Smooth muscle cell (in vitro differentiated cells): Measurements from ENCODE around the gene IRX5. TPM values are rescaled to one million over a fixed set of nuclear protein-coding genes. Genes with fewer than 3 reads are reported as not detected.

Source experiments
- DNase-seq: peaks from one replicate; lab custom pipeline; 2025; ENCODE audit not compliant: unreplicated experiment; lab: John Stamatoyannopoulos, UW
- H2AFZ ChIP-seq: fragments of 200-600 bp; sonication (generic); 2 replicates; pipeline ENCODE4 v1.6.0; 2016; ENCODE audit warnings: antibody characterized with exemption, low read depth, mild to moderate bottlenecking
- H3F3A ChIP-seq: fragments of 200-600 bp; sonication (generic); 2 replicates; pipeline ENCODE4 v1.6.0; 2017; ENCODE audit warnings: antibody characterized with exemption, low read depth
- H3K27ac ChIP-seq: fragments of 200-600 bp; sonication (generic); 2 replicates; pipeline ENCODE4 v1.5.1; 2016; ENCODE audit warnings: low read depth, mild to moderate bottlenecking
- H3K27me3 ChIP-seq: fragments of 200-600 bp; sonication (generic); 2 replicates; pipeline ENCODE4 v1.6.1; 2016; ENCODE audit warnings: low read depth, mild to moderate bottlenecking
- H3K36me3 ChIP-seq: fragments of 200-600 bp; sonication (generic); 2 replicates; pipeline ENCODE4 v1.5.1; 2016; ENCODE audit warnings: low read depth
- H3K4me1 ChIP-seq: fragments of 200-600 bp; sonication (generic); 2 replicates; pipeline ENCODE4 v1.5.1; 2016; ENCODE audit warnings: low read depth
- H3K4me2 ChIP-seq: fragments of 200-600 bp; sonication (generic); 2 replicates; pipeline ENCODE4 v1.6.0; 2016; ENCODE audit warnings: mild to moderate bottlenecking
- H3K4me3 ChIP-seq: fragments of 200-600 bp; sonication (generic); 2 replicates; pipeline ENCODE4 v1.5.1; 2016; ENCODE audit warnings: mild to moderate bottlenecking
- H3K79me2 ChIP-seq: fragments of 200-600 bp; sonication (generic); 2 replicates; pipeline ENCODE4 v1.6.0; 2016; ENCODE audit warnings: low read depth, mild to moderate bottlenecking
- H3K9ac ChIP-seq: fragments of 200-600 bp; sonication (generic); 2 replicates; pipeline ENCODE4 v1.6.0; 2016; ENCODE audit warnings: low read depth
- H3K9me3 ChIP-seq: fragments of 200-600 bp; sonication (generic); replicated peaks from 2 replicates; pipeline ENCODE4 v1.5.1; 2016; ENCODE audit warnings: low read depth
- H4K20me1 ChIP-seq: fragments of 200-600 bp; sonication (generic); 2 replicates; pipeline ENCODE4 v1.6.0; 2016; ENCODE audit warnings: low read depth
- CTCF ChIP-seq: fragments of 200-600 bp; sonication (generic); IDR thresholded peaks from 2 replicates; pipeline ENCODE4 v1.5.1; 2017; ENCODE audit warnings: borderline replicate concordance, mild to moderate bottlenecking, antibody characterized with exemption; ENCODE audit not compliant: insufficient read depth, poor library complexity, severe bottlenecking
- WGBS: methylation state at CpG from one replicate; pipeline ENCODE4 v1.1.7; 2016; ENCODE audit warnings: low lambda C conversion rate; 5-methylcytosine and 5-hydroxymethylcytosine counted together
- polyA plus RNA-seq: library from polyadenylated mRNA; unstranded; fragments of >200 nt; fragmentation: Nextera tagmentation; extraction: Ambion mirVana; gene quantifications from 2 replicates; pipeline ENCODE4 v1.2.1, GENCODE V29; 2016
- total RNA-seq: library from RNA; depleted of rRNA; stranded (reverse); fragments of >200 nt; gene quantifications from 2 replicates; pipeline ENCODE4 v1.2.3, GENCODE V29; 2014

Gene IRX5
- total and polyA plus RNA-seq, 2 experiments from 2014 or later = 1.5 to 2.7 TPM

GRCh38 chr16:54940279-54940604, 9.6 kb downstream of the IRX5 start:
- H2AFZ ChIP-seq = no peak overlapping the region
- TF ChIP-seq CTCF = no peak
- no peak overlapping the region for H3K4me3 ChIP-seq
- peaks cover 31% of the 10 kb centered on the region for H3K4me1 ChIP-seq
- no peak for DNase-seq
- no peak overlapping the region for H3K9ac ChIP-seq
- no peaks in the 10 kb centered on the region for H3K9me3 ChIP-seq
- H3K36me3 ChIP-seq = no peaks in the 10 kb centered on the region
- no peak overlapping the region for H3K27ac ChIP-seq
- peaks cover 100% of the 10 kb centered on the region for H3K27me3 ChIP-seq
- H4K20me1 ChIP-seq = peaks cover 31% of the 10 kb centered on the region
- H3F3A ChIP-seq = no peaks in the 10 kb centered on the region
- no peak overlapping the region for H3K4me2 ChIP-seq
- 73% methylated on average over 4 of the region's 4 CpGs for WGBS
- H3K79me2 ChIP-seq = no peaks in the 10 kb centered on the region

GRCh38 chr16:54942353-54942943, 11.8 kb downstream of the IRX5 start:
- peaks cover 100% of the 10 kb centered on the region for H3K27me3 ChIP-seq
- TF ChIP-seq CTCF = no peak
- no peaks in the 10 kb centered on the region for H3F3A ChIP-seq
- H3K4me3 ChIP-seq = no peak overlapping the region
- no peaks in the 10 kb centered on the region for H3K9me3 ChIP-seq
- H3K79me2 ChIP-seq = no peaks in the 10 kb centered on the region
- H3K36me3 ChIP-seq = no peaks in the 10 kb centered on the region
- no peak for DNase-seq
- H3K4me2 ChIP-seq = no peak overlapping the region
- H3K27ac ChIP-seq = no peak overlapping the region
- H3K4me1 ChIP-seq = peaks cover 13% of the 10 kb centered on the region
- H4K20me1 ChIP-seq = peaks cover 11% of the 10 kb centered on the region
- WGBS = 77% methylated on average over 2 of the region's 2 CpGs
- no peak overlapping the region for H3K9ac ChIP-seq
- H2AFZ ChIP-seq = no peak overlapping the region

GRCh38 chr16:54944002-54944401, 13.3 kb downstream of the IRX5 start:
- H3K9me3 ChIP-seq = no peaks in the 10 kb centered on the region
- no peak for DNase-seq
- H3K79me2 ChIP-seq = no peaks in the 10 kb centered on the region
- H3K4me2 ChIP-seq = no peak overlapping the region
- H3F3A ChIP-seq = no peaks in the 10 kb centered on the region
- no peaks in the 10 kb centered on the region for H4K20me1 ChIP-seq
- WGBS = 61% methylated on average over 1 of the region's 1 CpG
- H3K36me3 ChIP-seq = no peaks in the 10 kb centered on the region
- no peak overlapping the region for H3K4me3 ChIP-seq
- H3K27ac ChIP-seq = no peak overlapping the region
- no peak overlapping the region for H3K9ac ChIP-seq
- H2AFZ ChIP-seq = no peak overlapping the region
- no peaks in the 10 kb centered on the region for H3K4me1 ChIP-seq
- no peak for TF ChIP-seq CTCF
- H3K27me3 ChIP-seq = peaks cover 100% of the 10 kb centered on the region

GRCh38 chr16:54945063-54945462, 14.4 kb downstream of the IRX5 start:
- 77% methylated on average over 7 of the region's 7 CpGs for WGBS
- Histone ChIP-seq H3K9ac (no peak overlapping the region), H3K4me1 (no peaks in the 10 kb centered on the region), H4K20me1 (no peaks in the 10 kb centered on the region), H3K79me2 (no peaks in the 10 kb centered on the region), H3F3A (no peaks in the 10 kb centered on the region), H3K27ac (no peak overlapping the region), H3K9me3 (no peaks in the 10 kb centered on the region), H3K27me3 (peaks cover 100% of the 10 kb centered on the region), H2AFZ (no peak overlapping the region), H3K4me2 (no peak overlapping the region), H3K36me3 (no peaks in the 10 kb centered on the region), H3K4me3 (no peak overlapping the region)
- DNase-seq = no peak
- no peak for TF ChIP-seq CTCF
